Osteocyte (in vitro differentiated cells): ENCODE data around the gene ALPL. TPM values are rescaled to one million over a fixed set of nuclear protein-coding genes. Genes with fewer than 3 reads are reported as not detected.

Source experiments
- DNase-seq: peaks from one replicate; pipeline ENCODE4 v3.0.0; 2021; ENCODE audit warnings: mixed read lengths; ENCODE audit not compliant: unreplicated experiment; ENCODE audit errors: extremely low spot score
- H3K27ac Mint-ChIP-seq: one replicate; pipeline ENCODE4 v1.8.0; 2021; ENCODE audit warnings: mild to moderate bottlenecking, mixed read lengths; ENCODE audit not compliant: unreplicated experiment
- H3K27me3 Mint-ChIP-seq: one replicate; pipeline ENCODE4 v1.8.0; 2021; ENCODE audit warnings: mixed read lengths; ENCODE audit not compliant: unreplicated experiment
- H3K36me3 Mint-ChIP-seq: one replicate; pipeline ENCODE4 v1.8.0; 2021; ENCODE audit warnings: mixed read lengths; ENCODE audit not compliant: unreplicated experiment
- H3K4me1 Mint-ChIP-seq: one replicate; pipeline ENCODE4 v1.8.0; 2021; ENCODE audit warnings: mixed read lengths; ENCODE audit not compliant: unreplicated experiment
- H3K4me3 Mint-ChIP-seq: one replicate; pipeline ENCODE4 v1.8.0; 2021; ENCODE audit warnings: mild to moderate bottlenecking, moderate library complexity, mixed read lengths; ENCODE audit not compliant: unreplicated experiment
- H3K9me3 Mint-ChIP-seq: one replicate; pipeline ENCODE4 v1.8.0; 2021; ENCODE audit warnings: mixed read lengths; ENCODE audit not compliant: unreplicated experiment
- total RNA-seq: library from RNA; stranded (reverse); gene quantifications from 2 replicates; pipeline ENCODE4 v1.2.1, GENCODE V29; 2021
- TF ChIP-seq, protein P1 (sequence below): fragments of 200-600 bp; sonication (generic); IDR thresholded peaks from 2 replicates; pipeline ENCODE4 v1.5.0; 2021; ENCODE audit warnings: antibody characterized with exemption, mild to moderate bottlenecking, moderate library complexity

The ALPL gene
- total RNA-seq, 1 donor from 2014 or later, result 41.6 TPM

DNA sequence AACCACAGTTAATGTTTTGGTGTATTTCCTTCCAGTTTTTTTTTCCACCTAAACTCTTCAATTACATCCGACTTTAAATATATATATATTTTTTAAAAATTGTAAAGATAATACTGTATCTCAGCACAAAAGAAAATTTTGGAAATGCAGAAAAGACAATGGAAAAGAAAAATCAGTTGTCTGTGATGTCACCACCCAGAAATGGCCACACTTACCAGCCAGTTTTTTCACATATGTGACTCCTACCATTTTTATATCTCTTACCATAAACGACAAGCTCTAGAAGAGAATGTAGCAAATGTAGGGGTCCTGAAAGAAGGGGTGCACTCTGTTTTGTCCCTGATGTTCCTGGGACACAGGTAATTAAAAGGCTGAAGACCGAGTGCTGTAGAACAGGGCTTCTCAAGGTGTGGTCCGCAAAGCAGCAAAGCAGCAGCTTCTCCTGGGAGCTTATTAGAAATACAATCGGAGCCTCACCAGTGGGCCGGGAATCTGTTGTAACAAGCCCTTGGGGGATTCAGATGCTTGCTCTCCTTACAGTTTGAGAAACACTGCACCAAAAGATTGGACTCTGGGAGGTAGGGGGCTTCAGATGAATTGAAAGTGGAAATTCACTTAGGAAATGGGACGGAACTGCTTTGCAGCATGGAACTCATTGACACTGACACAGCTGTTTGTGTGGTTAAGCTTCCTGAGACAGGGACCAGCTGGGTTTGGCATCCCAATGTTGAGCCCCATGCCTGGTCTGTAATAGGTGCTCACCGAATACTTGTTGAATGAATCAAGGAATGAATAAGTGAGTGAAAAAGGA, 44.1 kb downstream of the ALPL start:
- H3K36me3 Mint-ChIP-seq, result peaks cover 2% of the 10 kb centered on the region
- H3K4me1 Mint-ChIP-seq, result peaks cover 27% of the 10 kb centered on the region
- H3K27ac Mint-ChIP-seq, result peak overlapping the region; percentile 91
- TF ChIP-seq, protein P1, sequence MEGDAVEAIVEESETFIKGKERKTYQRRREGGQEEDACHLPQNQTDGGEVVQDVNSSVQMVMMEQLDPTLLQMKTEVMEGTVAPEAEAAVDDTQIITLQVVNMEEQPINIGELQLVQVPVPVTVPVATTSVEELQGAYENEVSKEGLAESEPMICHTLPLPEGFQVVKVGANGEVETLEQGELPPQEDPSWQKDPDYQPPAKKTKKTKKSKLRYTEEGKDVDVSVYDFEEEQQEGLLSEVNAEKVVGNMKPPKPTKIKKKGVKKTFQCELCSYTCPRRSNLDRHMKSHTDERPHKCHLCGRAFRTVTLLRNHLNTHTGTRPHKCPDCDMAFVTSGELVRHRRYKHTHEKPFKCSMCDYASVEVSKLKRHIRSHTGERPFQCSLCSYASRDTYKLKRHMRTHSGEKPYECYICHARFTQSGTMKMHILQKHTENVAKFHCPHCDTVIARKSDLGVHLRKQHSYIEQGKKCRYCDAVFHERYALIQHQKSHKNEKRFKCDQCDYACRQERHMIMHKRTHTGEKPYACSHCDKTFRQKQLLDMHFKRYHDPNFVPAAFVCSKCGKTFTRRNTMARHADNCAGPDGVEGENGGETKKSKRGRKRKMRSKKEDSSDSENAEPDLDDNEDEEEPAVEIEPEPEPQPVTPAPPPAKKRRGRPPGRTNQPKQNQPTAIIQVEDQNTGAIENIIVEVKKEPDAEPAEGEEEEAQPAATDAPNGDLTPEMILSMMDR, result no peak
- DNase-seq, result no peak
- no peak overlapping the region for H3K4me3 Mint-ChIP-seq
- H3K27me3 Mint-ChIP-seq, result no peaks in the 10 kb centered on the region
- H3K9me3 Mint-ChIP-seq, result no peaks in the 10 kb centered on the region

DNA sequence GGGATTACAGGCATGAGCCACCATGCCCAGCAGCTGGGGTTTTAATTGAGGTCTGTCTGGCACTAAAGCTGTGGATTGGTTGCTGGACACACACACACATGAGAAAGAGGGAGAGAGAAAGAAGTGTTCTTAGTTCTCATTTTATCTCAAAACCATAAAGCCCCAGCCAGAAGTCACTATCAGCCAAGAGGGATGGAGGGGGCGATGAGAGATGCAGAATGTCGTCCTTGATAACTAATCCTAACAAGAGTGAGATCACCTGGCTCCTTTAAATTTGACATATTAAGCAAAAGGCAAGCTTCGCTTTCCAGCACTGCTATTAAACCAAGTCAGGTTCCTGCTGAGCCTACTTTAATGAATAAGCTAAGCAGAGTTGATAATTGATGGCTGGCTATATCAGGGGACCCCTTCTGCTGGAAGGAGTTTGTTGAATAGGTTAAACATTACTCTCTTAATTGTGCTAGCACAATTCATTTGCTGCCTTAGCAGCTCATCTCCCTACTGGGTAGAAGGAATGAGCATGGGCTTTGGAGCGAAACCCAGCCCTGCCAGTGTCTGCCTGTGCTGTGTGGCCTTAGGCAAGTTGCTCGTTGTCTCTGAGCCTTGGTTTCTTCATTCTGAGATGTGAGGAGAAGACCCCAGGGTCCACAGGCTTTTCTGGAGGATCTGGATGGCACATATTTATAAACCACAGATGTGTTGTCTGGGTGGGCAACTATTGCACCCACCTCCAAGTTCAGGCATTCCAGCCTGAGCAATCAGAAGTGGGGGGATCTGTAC, 50.8 kb downstream of the ALPL start:
- peaks cover 2% of the 10 kb centered on the region for H3K36me3 Mint-ChIP-seq
- peaks cover 1% of the 10 kb centered on the region for H3K4me1 Mint-ChIP-seq
- no peak overlapping the region for H3K4me3 Mint-ChIP-seq
- no peaks in the 10 kb centered on the region for H3K27me3 Mint-ChIP-seq
- H3K27ac Mint-ChIP-seq, result no peak overlapping the region
- TF ChIP-seq, protein P1, result no peak
- no peaks in the 10 kb centered on the region for H3K9me3 Mint-ChIP-seq
- no peak for DNase-seq

DNA sequence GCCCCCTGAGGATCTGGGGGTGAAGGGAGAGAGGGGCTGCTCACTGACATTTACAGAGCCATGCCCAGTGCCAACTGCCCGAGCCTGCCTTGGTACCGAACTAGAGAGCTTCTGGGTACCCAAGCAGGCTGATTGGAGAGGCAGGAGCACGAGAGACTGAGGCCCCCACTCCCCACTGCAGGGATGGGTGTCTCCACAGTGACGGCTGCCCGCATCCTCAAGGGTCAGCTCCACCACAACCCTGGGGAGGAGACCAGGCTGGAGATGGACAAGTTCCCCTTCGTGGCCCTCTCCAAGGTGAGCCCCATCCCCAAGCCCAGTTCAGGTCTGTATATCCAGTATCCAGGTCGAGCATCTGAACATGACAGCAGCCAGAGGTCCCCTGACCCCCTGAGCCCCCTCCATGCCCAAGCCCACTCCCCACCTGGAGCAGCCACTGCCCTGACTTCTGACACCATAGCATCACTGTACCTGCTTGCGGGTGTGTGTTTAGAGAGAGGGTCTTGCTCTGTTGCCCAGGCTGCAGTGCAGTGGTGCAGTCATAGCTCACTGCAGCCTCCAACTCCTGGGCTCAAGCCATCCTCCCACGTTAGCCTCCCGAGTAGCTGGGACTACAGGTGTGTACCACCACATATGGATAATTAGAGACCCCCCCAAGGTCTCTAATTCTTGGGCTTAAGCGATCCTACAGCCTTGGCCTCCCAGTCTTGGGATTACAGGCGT, 51.9 kb downstream of the ALPL start:
- Mint-ChIP-seq H3K27ac (no peak overlapping the region), H3K4me1 (peaks cover 10% of the 10 kb centered on the region), H3K36me3 (peaks cover 2% of the 10 kb centered on the region), H3K9me3 (no peaks in the 10 kb centered on the region), H3K4me3 (no peak overlapping the region), H3K27me3 (no peaks in the 10 kb centered on the region)
- DNase-seq, result no peak
- TF ChIP-seq, protein P1, result no peak

DNA sequence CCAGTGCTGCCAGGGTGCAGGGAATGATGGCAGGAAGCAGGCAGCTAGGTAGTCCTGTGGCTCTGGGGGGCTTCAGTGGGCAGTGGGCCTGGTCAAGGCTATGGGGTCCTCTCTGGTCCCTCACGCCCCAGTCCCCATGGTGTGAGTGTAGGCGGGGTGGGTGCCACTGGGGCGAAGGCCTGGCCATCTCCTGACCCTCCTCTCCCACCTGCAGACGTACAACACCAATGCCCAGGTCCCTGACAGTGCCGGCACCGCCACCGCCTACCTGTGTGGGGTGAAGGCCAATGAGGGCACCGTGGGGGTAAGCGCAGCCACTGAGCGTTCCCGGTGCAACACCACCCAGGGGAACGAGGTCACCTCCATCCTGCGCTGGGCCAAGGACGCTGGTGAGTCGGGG, 53.7 kb downstream of the ALPL start:
- Mint-ChIP-seq H3K36me3 (no peaks in the 10 kb centered on the region), H3K4me3 (no peak overlapping the region), H3K27ac (no peak overlapping the region), H3K27me3 (no peaks in the 10 kb centered on the region), H3K9me3 (no peaks in the 10 kb centered on the region), H3K4me1 (peaks cover 25% of the 10 kb centered on the region)
- no peak for DNase-seq
- TF ChIP-seq, protein P1, result no peak
